H1 (cell line): ENCODE measurements around the gene PBXIP1.

Experiments
- CEBPB ChIP-seq: IDR thresholded peaks from 2 replicates; pipeline ENCODE4 v1.6.1; 2012; ENCODE audit warnings: low read depth, low read length
- CTCF ChIP-seq, 3 experiments: IDR thresholded peaks; 1 replicate in 2 of 3; 2 replicates in 1 of 3; pipeline versions ENCODE4 v1.5.1 to v1.6.1; 2011; ENCODE audit warnings: low read length in 3 of 3, mild to moderate bottlenecking in 3 of 3, inconsistent platforms in 2 of 3, low read depth in 1 of 3, moderate library complexity in 1 of 3; ENCODE audit not compliant: insufficient read depth in 1 of 3; ENCODE audit errors: control extremely low read depth in 1 of 3
- PHF8 ChIP-seq: fragments of 200-600 bp; sonication (generic); conservative IDR thresholded peaks from 2 replicates; pipeline ENCODE4 v1.7.1; 2012; ENCODE audit warnings: low read depth, mild to moderate bottlenecking, inconsistent platforms, low read length, moderate library complexity
- POLR2A ChIP-seq, 2 experiments: IDR thresholded peaks; 1 replicate in 1 of 2; 2 replicates in 1 of 2; pipeline ENCODE4 v1.6.1; 2011; ENCODE audit warnings: low read depth in 2 of 2, low read length in 2 of 2, mild to moderate bottlenecking in 2 of 2; ENCODE audit errors: control extremely low read depth in 1 of 2
- POLR2AphosphoS5 ChIP-seq: IDR thresholded peaks from 2 replicates; pipeline ENCODE4 v1.6.1; 2011; ENCODE audit warnings: low read depth, low read length
- TAF1 ChIP-seq: IDR thresholded peaks from 2 replicates; pipeline ENCODE4 v1.6.1; 2011; ENCODE audit warnings: mild to moderate bottlenecking, low read depth, low read length
- TF ChIP-seq, protein P1 (sequence below): fragments of 300-600 bp; sonication (generic); IDR thresholded peaks from 2 replicates; pipeline ENCODE4 v1.7.1; 2012; ENCODE audit warnings: low read length, moderate library complexity, mild to moderate bottlenecking, inconsistent platforms; ENCODE audit not compliant: insufficient replicate concordance

DNA sequence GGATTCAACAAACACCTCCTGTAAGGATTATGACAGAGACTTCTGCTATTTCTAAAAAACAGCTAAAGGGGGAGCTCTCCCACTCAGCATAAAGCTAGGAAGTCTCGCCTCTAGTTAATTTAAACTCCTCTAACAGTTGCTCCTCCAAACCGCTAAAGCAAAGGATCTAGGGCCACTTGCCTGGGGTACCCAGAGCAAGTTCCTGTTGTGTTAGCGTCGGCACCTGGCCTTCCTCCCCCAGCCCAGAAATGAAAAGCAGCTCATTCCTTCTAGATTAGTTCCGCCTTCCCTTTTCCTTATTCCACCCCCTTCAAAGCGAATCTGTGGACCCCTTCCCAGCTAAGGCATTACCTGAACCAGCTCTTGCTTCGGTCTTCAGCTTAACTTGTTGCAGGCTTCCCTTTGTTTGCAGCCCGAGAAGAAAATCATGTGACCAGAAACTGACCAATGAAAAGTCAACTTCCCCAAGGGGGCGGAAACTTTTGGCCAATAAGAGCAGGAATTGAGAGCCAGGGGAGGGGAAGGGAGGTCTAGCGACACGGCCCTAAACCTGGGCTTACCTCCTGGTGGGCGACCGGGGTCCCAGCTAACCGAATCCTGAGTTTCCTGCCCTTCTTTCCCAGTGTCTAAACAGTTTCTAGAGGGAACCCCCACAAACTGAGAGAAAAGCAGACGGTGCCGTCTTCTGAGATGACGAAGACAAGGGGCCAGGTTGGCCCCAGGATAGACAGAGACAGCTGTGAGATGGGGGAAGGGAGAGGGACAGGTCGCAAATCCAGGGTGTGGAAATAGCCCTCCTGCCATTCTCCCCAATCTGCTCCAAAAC, at the start of gene PBXIP1:
- TF ChIP-seq PHF8, result peak; percentile 33; the same call in 1 of the 2 replicates
- TF ChIP-seq CTCF (IDR thresholded peaks at IDR 0.05; ENCODE audit: control extremely low read depth in 1 of 3, insufficient read depth in 1 of 3, low read depth in 1 of 3, low read length in 3 of 3), result peak in 1 of 3 experiments; percentile 10; a peak in 1 of 4 replicates
- no peak; a peak in 1 of 3 replicates for TF ChIP-seq POLR2A (IDR thresholded peaks at IDR 0.05; ENCODE audit: control extremely low read depth in 1 of 2, low read depth in 2 of 2, low read length in 2 of 2)
- TF ChIP-seq TAF1, result peak; percentile 65
- TF ChIP-seq CEBPB, result no peak
- TF ChIP-seq, protein P1, sequence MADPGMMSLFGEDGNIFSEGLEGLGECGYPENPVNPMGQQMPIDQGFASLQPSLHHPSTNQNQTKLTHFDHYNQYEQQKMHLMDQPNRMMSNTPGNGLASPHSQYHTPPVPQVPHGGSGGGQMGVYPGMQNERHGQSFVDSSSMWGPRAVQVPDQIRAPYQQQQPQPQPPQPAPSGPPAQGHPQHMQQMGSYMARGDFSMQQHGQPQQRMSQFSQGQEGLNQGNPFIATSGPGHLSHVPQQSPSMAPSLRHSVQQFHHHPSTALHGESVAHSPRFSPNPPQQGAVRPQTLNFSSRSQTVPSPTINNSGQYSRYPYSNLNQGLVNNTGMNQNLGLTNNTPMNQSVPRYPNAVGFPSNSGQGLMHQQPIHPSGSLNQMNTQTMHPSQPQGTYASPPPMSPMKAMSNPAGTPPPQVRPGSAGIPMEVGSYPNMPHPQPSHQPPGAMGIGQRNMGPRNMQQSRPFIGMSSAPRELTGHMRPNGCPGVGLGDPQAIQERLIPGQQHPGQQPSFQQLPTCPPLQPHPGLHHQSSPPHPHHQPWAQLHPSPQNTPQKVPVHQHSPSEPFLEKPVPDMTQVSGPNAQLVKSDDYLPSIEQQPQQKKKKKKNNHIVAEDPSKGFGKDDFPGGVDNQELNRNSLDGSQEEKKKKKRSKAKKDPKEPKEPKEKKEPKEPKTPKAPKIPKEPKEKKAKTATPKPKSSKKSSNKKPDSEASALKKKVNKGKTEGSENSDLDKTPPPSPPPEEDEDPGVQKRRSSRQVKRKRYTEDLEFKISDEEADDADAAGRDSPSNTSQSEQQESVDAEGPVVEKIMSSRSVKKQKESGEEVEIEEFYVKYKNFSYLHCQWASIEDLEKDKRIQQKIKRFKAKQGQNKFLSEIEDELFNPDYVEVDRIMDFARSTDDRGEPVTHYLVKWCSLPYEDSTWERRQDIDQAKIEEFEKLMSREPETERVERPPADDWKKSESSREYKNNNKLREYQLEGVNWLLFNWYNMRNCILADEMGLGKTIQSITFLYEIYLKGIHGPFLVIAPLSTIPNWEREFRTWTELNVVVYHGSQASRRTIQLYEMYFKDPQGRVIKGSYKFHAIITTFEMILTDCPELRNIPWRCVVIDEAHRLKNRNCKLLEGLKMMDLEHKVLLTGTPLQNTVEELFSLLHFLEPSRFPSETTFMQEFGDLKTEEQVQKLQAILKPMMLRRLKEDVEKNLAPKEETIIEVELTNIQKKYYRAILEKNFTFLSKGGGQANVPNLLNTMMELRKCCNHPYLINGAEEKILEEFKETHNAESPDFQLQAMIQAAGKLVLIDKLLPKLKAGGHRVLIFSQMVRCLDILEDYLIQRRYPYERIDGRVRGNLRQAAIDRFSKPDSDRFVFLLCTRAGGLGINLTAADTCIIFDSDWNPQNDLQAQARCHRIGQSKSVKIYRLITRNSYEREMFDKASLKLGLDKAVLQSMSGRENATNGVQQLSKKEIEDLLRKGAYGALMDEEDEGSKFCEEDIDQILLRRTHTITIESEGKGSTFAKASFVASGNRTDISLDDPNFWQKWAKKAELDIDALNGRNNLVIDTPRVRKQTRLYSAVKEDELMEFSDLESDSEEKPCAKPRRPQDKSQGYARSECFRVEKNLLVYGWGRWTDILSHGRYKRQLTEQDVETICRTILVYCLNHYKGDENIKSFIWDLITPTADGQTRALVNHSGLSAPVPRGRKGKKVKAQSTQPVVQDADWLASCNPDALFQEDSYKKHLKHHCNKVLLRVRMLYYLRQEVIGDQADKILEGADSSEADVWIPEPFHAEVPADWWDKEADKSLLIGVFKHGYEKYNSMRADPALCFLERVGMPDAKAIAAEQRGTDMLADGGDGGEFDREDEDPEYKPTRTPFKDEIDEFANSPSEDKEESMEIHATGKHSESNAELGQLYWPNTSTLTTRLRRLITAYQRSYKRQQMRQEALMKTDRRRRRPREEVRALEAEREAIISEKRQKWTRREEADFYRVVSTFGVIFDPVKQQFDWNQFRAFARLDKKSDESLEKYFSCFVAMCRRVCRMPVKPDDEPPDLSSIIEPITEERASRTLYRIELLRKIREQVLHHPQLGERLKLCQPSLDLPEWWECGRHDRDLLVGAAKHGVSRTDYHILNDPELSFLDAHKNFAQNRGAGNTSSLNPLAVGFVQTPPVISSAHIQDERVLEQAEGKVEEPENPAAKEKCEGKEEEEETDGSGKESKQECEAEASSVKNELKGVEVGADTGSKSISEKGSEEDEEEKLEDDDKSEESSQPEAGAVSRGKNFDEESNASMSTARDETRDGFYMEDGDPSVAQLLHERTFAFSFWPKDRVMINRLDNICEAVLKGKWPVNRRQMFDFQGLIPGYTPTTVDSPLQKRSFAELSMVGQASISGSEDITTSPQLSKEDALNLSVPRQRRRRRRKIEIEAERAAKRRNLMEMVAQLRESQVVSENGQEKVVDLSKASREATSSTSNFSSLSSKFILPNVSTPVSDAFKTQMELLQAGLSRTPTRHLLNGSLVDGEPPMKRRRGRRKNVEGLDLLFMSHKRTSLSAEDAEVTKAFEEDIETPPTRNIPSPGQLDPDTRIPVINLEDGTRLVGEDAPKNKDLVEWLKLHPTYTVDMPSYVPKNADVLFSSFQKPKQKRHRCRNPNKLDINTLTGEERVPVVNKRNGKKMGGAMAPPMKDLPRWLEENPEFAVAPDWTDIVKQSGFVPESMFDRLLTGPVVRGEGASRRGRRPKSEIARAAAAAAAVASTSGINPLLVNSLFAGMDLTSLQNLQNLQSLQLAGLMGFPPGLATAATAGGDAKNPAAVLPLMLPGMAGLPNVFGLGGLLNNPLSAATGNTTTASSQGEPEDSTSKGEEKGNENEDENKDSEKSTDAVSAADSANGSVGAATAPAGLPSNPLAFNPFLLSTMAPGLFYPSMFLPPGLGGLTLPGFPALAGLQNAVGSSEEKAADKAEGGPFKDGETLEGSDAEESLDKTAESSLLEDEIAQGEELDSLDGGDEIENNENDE, result no peak
- no peak; the same call in 1 of the 2 replicates for TF ChIP-seq POLR2AphosphoS5
